HuH-7.5 (cell line): Measurements from ENCODE around the gene GDNF.
"Not testable (repeated sequence)": the region's sequence is repeated elsewhere in the genome, so short reads cannot be mapped to it uniquely, and the experiment has no call there.

Experiments used
- DNase-seq: peaks from one replicate; pipeline ENCODE4 v3.0.0; 2011; ENCODE audit warnings: low spot score

Gene GDNF

GRCh38 chr5:37815913-37816312 is 23.9 kb downstream of the GDNF start:
- DNase-seq = no peak

- no peak for DNase-seq
These were observed 25.1 kb downstream of the GDNF start for GRCh38 chr5:37814699-37815098.

GRCh38 chr5:37812365-37812764 is 27.5 kb downstream of the GDNF start:
- DNase-seq = no peak

GRCh38 chr5:37811866-37812265 is 28.0 kb downstream of the GDNF start:
- no peak for DNase-seq

GRCh38 chr5:37810311-37810710 is 29.5 kb downstream of the GDNF start:
- DNase-seq = no peak

- no peak for DNase-seq
These were observed 30.9 kb downstream of the GDNF start for GRCh38 chr5:37808945-37809344.

- no peak for DNase-seq
These were observed 32.1 kb downstream of the GDNF start for GRCh38 chr5:37807621-37808301.

- DNase-seq = no peak
These were observed 32.8 kb downstream of the GDNF start for GRCh38 chr5:37807015-37807414.

- no peak for DNase-seq
These were observed 33.4 kb downstream of the GDNF start for GRCh38 chr5:37806476-37806875.

- DNase-seq = no peak
These were observed 33.8 kb downstream of the GDNF start for GRCh38 chr5:37806016-37806415.

GRCh38 chr5:37804401-37804800 is 35.4 kb downstream of the GDNF start:
- DNase-seq = no peak

GRCh38 chr5:37803487-37803886 is 36.4 kb downstream of the GDNF start:
- no peak for DNase-seq

- DNase-seq = no peak
These were observed 38.3 kb downstream of the GDNF start for GRCh38 chr5:37801521-37801920.

GRCh38 chr5:37799865-37800421 is 39.9 kb downstream of the GDNF start:
- DNase-seq = peak; percentile 20

GRCh38 chr5:37796435-37796834 is 43.4 kb downstream of the GDNF start:
- DNase-seq = not testable (repeated sequence)

- DNase-seq = not testable (repeated sequence)
These were observed 44.5 kb downstream of the GDNF start for GRCh38 chr5:37795292-37795691.

GRCh38 chr5:37792975-37793631 is 46.7 kb downstream of the GDNF start:
- DNase-seq = no peak

- DNase-seq = no peak
These were observed 48.5 kb downstream of the GDNF start for GRCh38 chr5:37791321-37791720.

GRCh38 chr5:37789991-37790390 is 49.9 kb downstream of the GDNF start:
- no peak for DNase-seq

- DNase-seq = no peak
These were observed 52.1 kb downstream of the GDNF start for GRCh38 chr5:37787742-37788141.

GRCh38 chr5:37786862-37787519 is 52.9 kb downstream of the GDNF start:
- no peak for DNase-seq

GRCh38 chr5:37786416-37786815 is 53.4 kb downstream of the GDNF start:
- no peak for DNase-seq

GRCh38 chr5:37781409-37781808 is 58.4 kb downstream of the GDNF start:
- DNase-seq = not testable (repeated sequence)
